GM10847 (cell line): ENCODE results near the gene KIAA0930.

Experiments used
- POLR2A ChIP-seq: IDR thresholded peaks from 2 replicates; pipeline ENCODE4 v1.6.1; 2011; ENCODE audit not compliant: insufficient read length; ENCODE audit errors: extremely low read depth

Gene KIAA0930

DNA sequence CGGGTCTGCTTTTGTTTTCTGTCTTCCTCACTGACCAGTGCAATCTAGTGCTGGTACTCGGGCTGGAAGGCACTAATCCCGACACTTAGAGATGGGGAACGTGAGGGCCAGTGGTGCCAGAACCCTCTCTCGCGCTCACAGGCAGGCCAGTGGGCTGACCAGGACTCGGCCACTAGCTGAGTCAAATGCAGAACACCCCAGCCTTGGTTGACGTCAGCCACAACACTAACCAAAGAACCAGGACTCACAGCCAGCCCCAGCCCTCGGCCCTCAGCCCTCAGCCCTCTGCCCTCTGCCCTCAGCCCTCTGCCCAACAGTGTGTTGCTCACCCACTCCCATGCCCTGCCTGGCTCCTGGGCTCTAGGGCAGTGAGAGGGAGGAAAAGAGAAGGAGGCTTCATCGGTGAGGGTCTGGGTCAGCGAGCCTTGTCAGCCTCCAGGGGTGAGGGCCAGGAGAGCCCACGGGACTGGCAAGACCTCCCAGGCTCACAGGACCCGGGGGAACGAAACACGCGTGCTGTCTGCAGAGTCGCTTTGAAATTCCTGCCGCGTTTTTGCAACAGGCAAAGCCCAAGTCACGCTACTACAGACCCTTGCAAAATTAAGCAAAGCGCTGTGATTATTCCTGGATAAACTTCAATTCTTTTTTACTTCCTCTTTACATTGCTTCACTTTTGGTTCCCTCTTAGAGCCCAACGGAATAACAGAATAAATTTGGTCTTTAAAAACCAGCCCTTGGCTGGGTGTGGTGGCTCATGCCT is 27.5 kb downstream of the KIAA0930 start:
- TF ChIP-seq POLR2A, result no peak

- no peak for TF ChIP-seq POLR2A
Observed at GRCh38 chr22:45212306-45212709, 28.4 kb downstream of the KIAA0930 start.

DNA sequence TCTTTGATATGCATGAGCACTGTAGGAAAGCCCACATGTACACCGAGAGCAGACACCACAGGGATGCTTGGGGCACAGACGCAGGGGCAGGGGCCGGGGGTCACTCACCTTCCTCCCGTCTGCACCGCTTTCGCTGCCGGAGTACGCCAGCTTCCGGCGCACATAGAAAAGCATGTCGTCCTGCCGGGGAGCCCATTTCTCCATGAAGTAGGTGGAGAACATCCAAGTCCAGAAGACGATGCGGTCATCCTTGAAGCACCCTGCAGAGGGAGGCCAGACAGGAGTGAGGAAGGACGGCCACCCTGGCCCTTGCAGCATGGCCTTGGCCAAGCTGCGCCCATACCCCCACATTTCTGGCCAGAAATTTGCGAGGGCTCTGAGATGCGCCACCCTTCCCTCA is 28.8 kb downstream of the KIAA0930 start:
- no peak for TF ChIP-seq POLR2A

DNA sequence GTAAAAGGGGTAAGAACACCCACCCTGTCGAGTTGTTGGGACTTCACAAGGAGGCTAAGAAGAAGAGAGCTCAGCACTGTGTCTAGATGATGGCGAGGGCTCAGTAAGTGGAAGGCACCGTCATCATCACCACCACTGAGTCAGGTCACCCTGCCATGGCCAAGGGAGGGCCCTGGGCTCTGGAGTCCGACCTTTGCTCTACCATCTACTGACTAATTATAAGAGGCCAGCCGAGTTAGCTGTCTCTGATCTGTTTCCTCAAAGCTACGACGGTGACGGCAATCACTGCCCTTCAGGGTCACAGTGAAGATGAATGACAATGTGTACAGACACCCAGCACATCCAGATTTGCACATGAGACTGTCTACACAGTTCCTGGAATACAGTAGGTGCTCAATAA is 29.3 kb downstream of the KIAA0930 start:
- TF ChIP-seq POLR2A, result no peak

DNA sequence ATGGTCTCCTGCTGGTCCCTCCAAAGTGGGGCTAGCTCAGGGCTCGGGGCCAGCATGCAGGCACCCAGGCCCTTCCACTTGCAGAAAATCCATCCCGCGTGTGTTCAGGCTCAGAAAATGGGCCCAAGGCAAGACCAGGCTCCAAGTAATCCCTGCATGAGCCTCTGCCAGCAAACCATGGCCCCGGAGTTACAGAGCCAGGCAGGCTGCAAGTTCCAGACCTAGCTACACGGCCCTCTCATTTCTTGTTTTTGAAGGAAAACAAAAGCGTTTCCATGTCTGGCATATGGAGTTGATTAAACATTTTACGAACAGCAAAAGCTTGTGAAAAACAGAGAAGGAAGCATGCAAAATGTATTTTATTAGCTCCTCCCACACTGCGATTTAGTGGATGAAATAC is 29.7 kb downstream of the KIAA0930 start:
- TF ChIP-seq POLR2A, result no peak

GRCh38 chr22:45210577-45210976 is 30.1 kb downstream of the KIAA0930 start:
- no peak for TF ChIP-seq POLR2A

DNA sequence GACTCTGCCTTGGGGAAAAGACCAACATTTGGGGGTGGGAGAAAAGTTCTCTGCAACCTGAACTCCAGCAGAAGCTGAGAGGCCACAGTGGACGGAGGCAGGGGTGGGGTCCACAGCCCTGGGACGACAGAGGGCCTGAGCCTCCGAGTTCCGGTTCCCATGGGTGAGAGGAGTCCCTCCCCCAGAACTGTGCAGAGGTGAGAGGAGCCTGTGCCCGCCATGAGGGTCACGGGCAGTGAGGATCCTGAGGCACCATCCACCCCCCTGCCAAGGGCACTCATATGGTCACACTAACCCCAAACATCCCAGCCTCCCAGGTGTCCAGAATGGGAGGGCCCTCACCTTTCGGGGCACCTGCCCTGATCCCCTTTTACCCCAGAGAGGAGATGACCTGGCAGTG is 30.5 kb downstream of the KIAA0930 start:
- no peak for TF ChIP-seq POLR2A

DNA sequence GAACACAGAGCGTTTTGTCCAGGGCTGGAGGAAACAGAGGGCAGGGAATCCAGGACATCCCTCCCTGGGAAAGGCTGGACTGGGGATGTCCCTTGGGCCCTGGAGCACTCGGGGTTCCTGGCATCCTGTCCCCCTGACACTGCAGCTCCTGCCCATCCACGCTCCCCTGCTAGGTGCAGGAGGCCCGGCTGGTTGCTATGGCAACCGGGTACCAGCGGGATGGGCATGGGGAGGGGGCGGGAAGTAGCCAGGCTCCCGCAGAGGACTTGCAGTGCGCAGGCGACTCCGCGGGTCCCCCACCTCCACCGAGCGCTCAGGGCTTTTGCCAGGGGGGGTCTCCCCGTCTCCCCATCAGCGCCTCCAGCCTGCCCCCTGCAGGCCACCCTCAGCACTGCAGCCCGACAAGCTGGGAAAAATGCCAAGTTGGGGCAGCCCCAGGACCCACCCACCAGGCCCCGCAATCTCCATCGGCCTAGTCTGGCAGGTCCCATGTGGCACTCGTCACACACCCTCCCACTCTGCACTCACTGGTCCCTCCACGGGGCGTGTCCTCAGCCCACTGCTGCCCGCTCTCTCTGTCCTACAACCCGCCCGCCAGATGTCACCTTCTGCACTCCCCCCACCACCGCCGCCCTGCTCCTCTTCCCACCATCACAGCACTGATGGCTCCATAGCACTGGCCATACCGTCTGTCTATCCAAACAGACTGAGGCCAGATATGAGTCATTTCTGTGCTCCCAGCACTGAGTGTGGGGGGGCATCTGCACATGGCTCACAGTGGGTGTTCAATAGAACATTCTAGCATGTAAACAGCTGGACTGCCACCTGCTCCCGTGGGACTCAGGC is 31.5 kb downstream of the KIAA0930 start:
- no peak for TF ChIP-seq POLR2A

GRCh38 chr22:45208696-45208992 is 32.0 kb downstream of the KIAA0930 start:
- no peak for TF ChIP-seq POLR2A

DNA sequence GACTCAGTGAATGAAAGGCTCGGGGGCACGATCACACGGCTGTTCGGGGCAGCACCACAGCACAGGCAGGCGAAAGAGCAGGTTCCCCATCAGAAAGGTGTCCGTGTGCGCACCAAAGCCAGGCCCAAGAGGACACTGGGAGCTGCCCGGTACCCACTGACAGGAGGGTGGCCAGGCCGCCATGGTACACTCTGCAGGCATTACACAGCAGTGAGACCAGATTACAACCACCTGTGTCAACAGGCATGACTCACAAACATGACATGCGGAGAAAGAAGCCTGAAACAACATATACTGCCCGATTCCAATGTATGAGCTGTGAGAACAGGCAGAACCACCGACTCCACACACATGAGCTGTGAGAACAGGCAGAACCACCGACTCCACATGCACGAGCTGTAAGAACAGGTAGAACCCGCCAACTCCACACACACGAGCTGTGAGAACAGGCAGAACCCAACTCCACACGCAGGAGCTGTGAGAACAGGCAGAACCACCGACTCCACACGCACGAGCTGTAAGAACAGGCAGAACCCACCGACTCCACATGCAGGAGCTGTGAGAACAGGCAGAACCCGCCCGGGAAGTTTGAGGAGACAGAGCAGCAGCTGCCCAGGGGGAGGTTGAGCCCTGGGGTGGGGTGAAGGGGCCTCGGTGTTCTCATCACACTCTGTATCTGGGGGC is 32.6 kb downstream of the KIAA0930 start:
- no peak for TF ChIP-seq POLR2A

- TF ChIP-seq POLR2A, result no peak
Observed at GRCh38 chr22:45207533-45207932, 33.2 kb downstream of the KIAA0930 start.

GRCh38 chr22:45206233-45206632 is 34.5 kb downstream of the KIAA0930 start:
- TF ChIP-seq POLR2A, result no peak

GRCh38 chr22:45205276-45205925 is 35.3 kb downstream of the KIAA0930 start:
- TF ChIP-seq POLR2A, result no peak

- no peak for TF ChIP-seq POLR2A
Observed at GRCh38 chr22:45204819-45205218, 35.9 kb downstream of the KIAA0930 start.

GRCh38 chr22:45204241-45204640 is 36.5 kb downstream of the KIAA0930 start:
- TF ChIP-seq POLR2A, result no peak
